Stimulated activated CD8-positive, alpha-beta memory T cell treated with anti-CD3 and anti-CD28 coated beads, Interleukin-15, amount 100 ng/mL, for 4 hours (primary cell): Measurements from ENCODE around the gene XRCC6.
A peak's percentile ranks its signal among the peaks of the same experiment; 100 is the strongest.
"Not testable (repeated sequence)": the region's sequence is repeated elsewhere in the genome, so short reads cannot be mapped to it uniquely, and the experiment has no call there.

ENCODE experiments used
- DNase-seq, 2 donors: peaks; one replicate each; pipeline ENCODE4 v3.0.0-alpha.2; 2020; ENCODE audit warnings: low read depth in 2 of 2

Gene XRCC6

GRCh38 chr22:41621099-41621910 is at the start of gene XRCC6:
TSS of gene XRCC6 (plus strand) at chr22:41621295. CDS start at chr22:41622005, 710 bp downstream.
- DNase-seq: peak; percentile 99 to 100

GRCh38 chr22:41571786-41572185 is 49.3 kb upstream of the XRCC6 start:
- DNase-seq: no peak

GRCh38 chr22:41572305-41572704 is 48.8 kb upstream of the XRCC6 start:
- DNase-seq: not testable (repeated sequence)

- DNase-seq: no peak
Measured at GRCh38 chr22:41573677-41574076, 47.4 kb upstream of the XRCC6 start.

- no peak for DNase-seq
Measured at GRCh38 chr22:41574847-41575381, 46.2 kb upstream of the XRCC6 start.

GRCh38 chr22:41575533-41575932 is 45.6 kb upstream of the XRCC6 start:
- DNase-seq: no peak

GRCh38 chr22:41576877-41577276 is 44.2 kb upstream of the XRCC6 start:
- DNase-seq: no peak

GRCh38 chr22:41578114-41578513 is 43.0 kb upstream of the XRCC6 start:
- no peak for DNase-seq

- DNase-seq: no peak
Measured at GRCh38 chr22:41578818-41579217, 42.3 kb upstream of the XRCC6 start.

- DNase-seq: no peak
Measured at GRCh38 chr22:41579297-41579996, 41.6 kb upstream of the XRCC6 start.

GRCh38 chr22:41579997-41580355 is 41.1 kb upstream of the XRCC6 start:
- DNase-seq: no peak

- DNase-seq: no peak
Measured at GRCh38 chr22:41582694-41583093, 38.4 kb upstream of the XRCC6 start.

GRCh38 chr22:41584881-41585280 is 36.2 kb upstream of the XRCC6 start:
- DNase-seq: no peak

- no peak for DNase-seq
Measured at GRCh38 chr22:41585898-41586297, 35.2 kb upstream of the XRCC6 start.

GRCh38 chr22:41587347-41587723 is 33.8 kb upstream of the XRCC6 start:
- no peak for DNase-seq

GRCh38 chr22:41589391-41590241 is 31.5 kb upstream of the XRCC6 start, which contains the start of gene PMM1:
TSS of gene PMM1 (minus strand) at chr22:41589840. CDS start at chr22:41589805, 35 bp downstream.
- peak; percentile 100 for DNase-seq

GRCh38 chr22:41593336-41593960 is 27.6 kb upstream of the XRCC6 start:
- not testable (repeated sequence) for DNase-seq

GRCh38 chr22:41595703-41596102 is 25.4 kb upstream of the XRCC6 start:
- no peak for DNase-seq

GRCh38 chr22:41596776-41597634 is 24.1 kb upstream of the XRCC6 start:
- no peak for DNase-seq

- DNase-seq: no peak
Measured at GRCh38 chr22:41597635-41597953, 23.5 kb upstream of the XRCC6 start.

- no peak for DNase-seq
Measured at GRCh38 chr22:41598081-41598480, 23.0 kb upstream of the XRCC6 start.
